Pons (tissue), 1 donor: ENCODE results near the gene EYS.

Experiments used
- DNase-seq: peaks from one replicate; pipeline ENCODE4 v3.0.0-alpha.2; 2016; ENCODE audit warnings: low spot score

Gene EYS

GRCh38 chr6:64123761-64124633, 1583.0 kb downstream of the EYS start:
- no peak for DNase-seq

- DNase-seq: no peak
Measured at GRCh38 chr6:64122712-64123375, 1584.2 kb downstream of the EYS start.

- DNase-seq: no peak
Measured at GRCh38 chr6:64121011-64121565, 1585.9 kb downstream of the EYS start.

GRCh38 chr6:64113704-64114103, 1593.3 kb downstream of the EYS start:
- DNase-seq: no peak

GRCh38 chr6:64104051-64104450, 1603.0 kb downstream of the EYS start:
- DNase-seq: no peak

- DNase-seq: no peak
Measured at GRCh38 chr6:64103480-64103879, 1603.5 kb downstream of the EYS start.

- DNase-seq: no peak
Measured at GRCh38 chr6:64100702-64101303, 1606.2 kb downstream of the EYS start.

- DNase-seq: no peak
Measured at GRCh38 chr6:64090352-64090751, 1616.7 kb downstream of the EYS start.

GRCh38 chr6:64085126-64085525, 1621.9 kb downstream of the EYS start:
- no peak for DNase-seq

- DNase-seq: no peak
Measured at GRCh38 chr6:64084185-64084663, 1622.8 kb downstream of the EYS start.

- DNase-seq: no peak
Measured at GRCh38 chr6:64083261-64083660, 1623.8 kb downstream of the EYS start.

GRCh38 chr6:64081453-64081852, 1625.6 kb downstream of the EYS start:
- no peak for DNase-seq

- DNase-seq: no peak
Measured at GRCh38 chr6:64074981-64075380, 1632.0 kb downstream of the EYS start.

GRCh38 chr6:64072686-64073085, 1634.3 kb downstream of the EYS start:
- no peak for DNase-seq

- DNase-seq: no peak
Measured at GRCh38 chr6:64064919-64065318, 1642.1 kb downstream of the EYS start.

- no peak for DNase-seq
Measured at GRCh38 chr6:64062960-64063683, 1643.9 kb downstream of the EYS start.

GRCh38 chr6:64054861-64055260, 1652.2 kb downstream of the EYS start:
- DNase-seq: no peak

GRCh38 chr6:64050590-64050989, 1656.4 kb downstream of the EYS start:
- DNase-seq: no peak

GRCh38 chr6:64049736-64050135, 1657.3 kb downstream of the EYS start:
- no peak for DNase-seq

- no peak for DNase-seq
Measured at GRCh38 chr6:64046746-64047208, 1660.2 kb downstream of the EYS start.

- no peak for DNase-seq
Measured at GRCh38 chr6:64041373-64041772, 1665.7 kb downstream of the EYS start.

GRCh38 chr6:64040113-64040512, 1666.9 kb downstream of the EYS start:
- DNase-seq: no peak
